Uterus (tissue), 4 donors: ENCODE results near the gene LRRTM3. TPM values are rescaled to one million over a fixed set of nuclear protein-coding genes. Genes with fewer than 3 reads are reported as not detected.

Experiments used
- DNase-seq, 2 donors: peaks; one replicate each; pipeline ENCODE4 v3.0.0-alpha.2; 2019 to 2020
- H3K27ac ChIP-seq, 2 donors: fragments of 200-600 bp; sonication (generic); 1 replicate in 1 of 2; 2 replicates in 1 of 2; pipeline ENCODE4 v1.5.1; 2016 to 2018
- H3K27me3 ChIP-seq, 2 donors: fragments of 200-600 bp; sonication (generic); one replicate each; pipeline ENCODE4 v1.5.1; 2018 to 2019; ENCODE audit warnings: control low read depth in 1 of 2
- H3K36me3 ChIP-seq, 2 donors: fragments of 200-600 bp; sonication (generic); one replicate each; pipeline ENCODE4 v1.5.1; 2019; ENCODE audit warnings: control low read depth in 1 of 2
- H3K4me1 ChIP-seq, 2 donors: fragments of 200-600 bp; sonication (generic); one replicate each; pipeline ENCODE4 v1.5.1; 2018 to 2019; ENCODE audit warnings: control low read depth in 1 of 2
- H3K4me3 ChIP-seq, 2 donors: fragments of 200-600 bp; sonication (generic); 1 replicate in 1 of 2; 2 replicates in 1 of 2; pipeline ENCODE4 v1.5.1; 2018 to 2019; ENCODE audit warnings: mild to moderate bottlenecking in 1 of 2
- H3K9me3 ChIP-seq, 2 donors: fragments of 200-600 bp; sonication (generic); one replicate each; pipeline ENCODE4 v1.5.1; 2019; ENCODE audit warnings: control low read depth in 1 of 2
- POLR2A ChIP-seq, 2 donors: fragments of 450-650 bp; IDR thresholded peaks; one replicate each; pipeline ENCODE4 v1.6.1; 2016; ENCODE audit warnings: antibody characterized with exemption in 2 of 2, mild to moderate bottlenecking in 1 of 2, moderate library complexity in 1 of 2
- intact Hi-C: fragments of 100-400 bp; cut with DNase I; formaldehyde crosslinking; loops from one replicate; pipeline ENCODE4 v1.15.1; 2023; ENCODE audit warnings: low total_unique reads
- total RNA-seq, 4 donors: library from RNA; depleted of rRNA in 3 of 4; stranded (reverse); fragments of >200 nt in 3 of 4; gene quantifications; one replicate each; pipeline versions ENCODE4 v1.1.0 to v1.2.4, GENCODE V29; 2014 to 2023
- TF ChIP-seq, protein P1 (sequence below), 4 experiments: fragments of 200-600 bp in 2 of 4; fragments of 450-650 bp in 2 of 4; sonication (generic) in 2 of 4; IDR thresholded peaks; one replicate each; pipeline ENCODE4 v1.5.1; 2016 to 2019; ENCODE audit warnings: antibody characterized with exemption in 4 of 4, mild to moderate bottlenecking in 2 of 4, moderate library complexity in 1 of 4
- donor health status: DM: yes; HTN: yes; CAD: no.

Gene LRRTM3
- 1 to 10 TPM in 1 of 4 donors, under 1 TPM in 1, not detected in 2; 0.40 to 1.9 TPM for total RNA-seq

- Histone ChIP-seq H3K4me1 (no peaks in the 10 kb centered on the region), H3K36me3 (no peaks in the 10 kb centered on the region), H3K27me3 (no peaks in the 10 kb centered on the region), H3K9me3 (no peaks in the 10 kb centered on the region), H3K4me3 (no peak within 1 kb of the TSS), H3K27ac (no peak within 1 kb of the TSS)
- intact Hi-C loops = no loop called here
- TF ChIP-seq, protein P1, sequence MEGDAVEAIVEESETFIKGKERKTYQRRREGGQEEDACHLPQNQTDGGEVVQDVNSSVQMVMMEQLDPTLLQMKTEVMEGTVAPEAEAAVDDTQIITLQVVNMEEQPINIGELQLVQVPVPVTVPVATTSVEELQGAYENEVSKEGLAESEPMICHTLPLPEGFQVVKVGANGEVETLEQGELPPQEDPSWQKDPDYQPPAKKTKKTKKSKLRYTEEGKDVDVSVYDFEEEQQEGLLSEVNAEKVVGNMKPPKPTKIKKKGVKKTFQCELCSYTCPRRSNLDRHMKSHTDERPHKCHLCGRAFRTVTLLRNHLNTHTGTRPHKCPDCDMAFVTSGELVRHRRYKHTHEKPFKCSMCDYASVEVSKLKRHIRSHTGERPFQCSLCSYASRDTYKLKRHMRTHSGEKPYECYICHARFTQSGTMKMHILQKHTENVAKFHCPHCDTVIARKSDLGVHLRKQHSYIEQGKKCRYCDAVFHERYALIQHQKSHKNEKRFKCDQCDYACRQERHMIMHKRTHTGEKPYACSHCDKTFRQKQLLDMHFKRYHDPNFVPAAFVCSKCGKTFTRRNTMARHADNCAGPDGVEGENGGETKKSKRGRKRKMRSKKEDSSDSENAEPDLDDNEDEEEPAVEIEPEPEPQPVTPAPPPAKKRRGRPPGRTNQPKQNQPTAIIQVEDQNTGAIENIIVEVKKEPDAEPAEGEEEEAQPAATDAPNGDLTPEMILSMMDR (IDR thresholded peaks at IDR 0.05) = peak; percentile 38 to 50 (median 44)
- TF ChIP-seq POLR2A (IDR thresholded peaks at IDR 0.05) = no peak
- peak; percentile 14 for DNase-seq
Observed at GRCh38 chr10:66925896-66926715, at the start of gene LRRTM3. LRRTM3 (plus strand) TSS chr10:66926036.

- no peak overlapping the region for H3K4me3 ChIP-seq
- no peaks in the 10 kb centered on the region for H3K27me3 ChIP-seq
- TF ChIP-seq POLR2A (IDR thresholded peaks at IDR 0.05) = no peak
- TF ChIP-seq, protein P1 (IDR thresholded peaks at IDR 0.05) = no peak
- no peaks in the 10 kb centered on the region for H3K4me1 ChIP-seq
- H3K36me3 ChIP-seq = no peaks in the 10 kb centered on the region
- no peak for DNase-seq
- no peaks in the 10 kb centered on the region for H3K9me3 ChIP-seq
- no peak overlapping the region for H3K27ac ChIP-seq
- intact Hi-C loops = no loop called here
Observed at GRCh38 chr10:66877361-66877760, 48.5 kb upstream of the LRRTM3 start.

- Histone ChIP-seq H3K27me3 (no peaks in the 10 kb centered on the region), H3K36me3 (no peaks in the 10 kb centered on the region), H3K27ac (no peak overlapping the region), H3K9me3 (no peaks in the 10 kb centered on the region), H3K4me3 (no peak overlapping the region), H3K4me1 (no peaks in the 10 kb centered on the region)
- intact Hi-C loops = no loop called here
- no peak for DNase-seq
- TF ChIP-seq, protein P1 (IDR thresholded peaks at IDR 0.05) = no peak
- TF ChIP-seq POLR2A (IDR thresholded peaks at IDR 0.05) = no peak
Observed at GRCh38 chr10:66880292-66880691, 45.5 kb upstream of the LRRTM3 start.

GRCh38 chr10:66880826-66881225 is 45.0 kb upstream of the LRRTM3 start:
- Histone ChIP-seq H3K4me3 (no peak overlapping the region), H3K27ac (no peak overlapping the region), H3K9me3 (no peaks in the 10 kb centered on the region), H3K27me3 (no peaks in the 10 kb centered on the region), H3K4me1 (no peaks in the 10 kb centered on the region), H3K36me3 (no peaks in the 10 kb centered on the region)
- no peak for TF ChIP-seq POLR2A (IDR thresholded peaks at IDR 0.05)
- TF ChIP-seq, protein P1 (IDR thresholded peaks at IDR 0.05) = no peak
- DNase-seq = no peak
- intact Hi-C loops = no loop called here

GRCh38 chr10:66881814-66882213 is 44.0 kb upstream of the LRRTM3 start:
- Histone ChIP-seq H3K36me3 (no peaks in the 10 kb centered on the region), H3K27ac (no peak overlapping the region), H3K9me3 (no peaks in the 10 kb centered on the region), H3K4me1 (no peaks in the 10 kb centered on the region), H3K4me3 (no peak overlapping the region), H3K27me3 (no peaks in the 10 kb centered on the region)
- intact Hi-C loops = no loop called here
- DNase-seq = no peak
- no peak for TF ChIP-seq POLR2A (IDR thresholded peaks at IDR 0.05)
- TF ChIP-seq, protein P1 (IDR thresholded peaks at IDR 0.05) = no peak
